EL (cell line): ENCODE measurements around the gene GBP5.
A peak's percentile ranks its signal among the peaks of the same experiment; 100 is the strongest.
"Not testable (repeated sequence)": the region's sequence is repeated elsewhere in the genome, so short reads cannot be mapped to it uniquely, and the experiment has no call there.

Source experiments
- DNase-seq: peaks from one replicate; pipeline ENCODE4 v3.0.0-alpha.2; 2016

Gene GBP5, protein sequence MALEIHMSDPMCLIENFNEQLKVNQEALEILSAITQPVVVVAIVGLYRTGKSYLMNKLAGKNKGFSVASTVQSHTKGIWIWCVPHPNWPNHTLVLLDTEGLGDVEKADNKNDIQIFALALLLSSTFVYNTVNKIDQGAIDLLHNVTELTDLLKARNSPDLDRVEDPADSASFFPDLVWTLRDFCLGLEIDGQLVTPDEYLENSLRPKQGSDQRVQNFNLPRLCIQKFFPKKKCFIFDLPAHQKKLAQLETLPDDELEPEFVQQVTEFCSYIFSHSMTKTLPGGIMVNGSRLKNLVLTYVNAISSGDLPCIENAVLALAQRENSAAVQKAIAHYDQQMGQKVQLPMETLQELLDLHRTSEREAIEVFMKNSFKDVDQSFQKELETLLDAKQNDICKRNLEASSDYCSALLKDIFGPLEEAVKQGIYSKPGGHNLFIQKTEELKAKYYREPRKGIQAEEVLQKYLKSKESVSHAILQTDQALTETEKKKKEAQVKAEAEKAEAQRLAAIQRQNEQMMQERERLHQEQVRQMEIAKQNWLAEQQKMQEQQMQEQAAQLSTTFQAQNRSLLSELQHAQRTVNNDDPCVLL

DNA sequence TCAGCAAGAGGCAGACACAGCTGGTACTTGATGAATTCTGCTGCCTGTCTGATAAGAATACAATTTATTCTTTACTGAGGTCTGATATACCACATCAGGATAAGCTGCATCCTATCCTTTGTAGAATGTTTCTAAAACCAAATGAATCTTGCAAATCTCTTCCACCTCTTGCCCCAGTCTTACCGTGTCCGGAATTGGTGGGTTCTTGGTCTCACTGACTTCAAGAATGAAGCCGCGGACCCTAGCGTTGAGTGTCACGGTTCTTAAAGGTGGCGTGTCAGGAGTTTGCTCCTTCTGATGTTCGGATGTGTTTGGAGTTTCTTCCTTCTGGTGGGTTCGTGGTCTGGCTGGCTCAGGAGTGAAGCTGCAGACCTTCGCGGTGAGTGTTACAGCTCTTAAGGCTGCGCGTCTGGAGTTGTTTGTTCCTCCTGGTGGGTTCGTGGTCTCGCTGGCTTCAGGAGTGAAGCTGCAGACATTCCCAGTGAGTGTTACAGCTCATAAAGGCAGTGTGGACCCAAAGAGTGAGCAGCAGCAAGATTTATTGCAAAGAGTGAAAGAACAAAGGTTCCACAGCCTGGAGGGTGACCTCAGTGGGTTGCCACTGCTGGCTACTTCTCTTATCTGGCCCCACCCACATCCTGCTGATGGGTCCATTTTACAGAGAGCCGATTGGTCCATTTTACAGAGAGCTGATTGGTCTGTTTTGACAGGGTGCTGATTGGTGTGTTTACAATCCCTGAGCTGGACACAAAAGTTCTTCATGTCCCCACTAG lies at the start of gene GBP5:
GBP5 (minus strand) TSS at position 592 of the 773 bp plus-strand sequence. CDS start 3,305 bp downstream, outside the sequence.
- not testable (repeated sequence) for DNase-seq

DNA sequence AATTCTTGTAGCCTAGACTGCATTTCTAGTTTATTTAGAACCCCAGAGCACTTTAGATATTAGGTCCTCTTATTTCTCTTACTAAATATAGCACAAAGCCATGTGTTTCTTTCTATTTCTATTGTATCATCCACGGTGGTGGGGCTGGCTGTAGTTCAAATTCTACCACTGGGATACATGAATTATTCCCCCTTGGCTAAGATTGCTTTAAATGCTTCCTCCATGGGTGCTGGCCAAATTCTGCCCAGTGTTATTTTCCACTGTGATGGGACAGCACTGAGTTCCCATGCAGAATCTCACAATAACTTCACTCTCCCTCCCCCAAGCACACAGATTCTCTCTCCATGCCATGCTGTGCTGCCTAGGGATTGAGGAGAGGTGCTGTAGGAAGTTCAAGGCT lies 49.7 kb upstream of the GBP5 start:
- no peak for DNase-seq

DNA sequence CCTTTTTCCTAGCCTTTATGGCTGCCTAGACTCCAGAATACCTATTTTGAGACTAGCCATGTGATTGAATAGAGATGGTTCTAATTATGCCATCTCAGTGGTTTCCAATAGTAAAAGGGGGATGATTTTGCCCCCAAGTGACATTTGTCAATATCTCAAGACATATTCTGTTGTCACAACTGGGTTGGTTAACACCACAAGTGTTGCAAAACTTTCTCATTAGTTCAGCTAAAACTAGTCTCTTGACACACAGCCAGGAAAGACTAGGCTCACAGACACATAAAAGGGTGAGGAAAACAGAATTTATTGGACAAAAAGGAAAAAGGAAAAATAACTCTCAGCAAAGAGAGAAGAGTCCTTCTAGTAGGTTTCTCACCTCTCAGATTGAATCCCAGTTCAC lies 39.9 kb upstream of the GBP5 start:
- no peak for DNase-seq

DNA sequence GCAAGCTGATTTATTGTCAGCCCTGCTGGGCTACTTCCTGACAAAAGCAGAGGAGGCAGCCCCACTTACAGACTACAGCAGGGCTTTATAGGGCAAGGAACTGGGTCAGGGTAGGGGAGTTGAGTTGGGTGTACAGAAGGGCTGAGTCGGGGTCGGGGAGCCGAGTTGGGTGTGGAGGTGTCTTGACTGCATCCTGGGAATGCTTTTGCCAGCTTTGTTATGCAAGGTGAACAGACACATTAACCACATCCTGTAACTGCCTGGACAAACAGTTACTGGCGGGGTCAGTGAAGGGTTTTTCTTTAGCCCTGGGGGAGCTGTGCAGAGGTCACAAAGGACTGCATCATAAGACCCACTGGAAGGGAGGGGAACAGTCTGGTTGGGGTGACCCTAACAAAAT lies 39.1 kb upstream of the GBP5 start:
- DNase-seq: no peak

DNA sequence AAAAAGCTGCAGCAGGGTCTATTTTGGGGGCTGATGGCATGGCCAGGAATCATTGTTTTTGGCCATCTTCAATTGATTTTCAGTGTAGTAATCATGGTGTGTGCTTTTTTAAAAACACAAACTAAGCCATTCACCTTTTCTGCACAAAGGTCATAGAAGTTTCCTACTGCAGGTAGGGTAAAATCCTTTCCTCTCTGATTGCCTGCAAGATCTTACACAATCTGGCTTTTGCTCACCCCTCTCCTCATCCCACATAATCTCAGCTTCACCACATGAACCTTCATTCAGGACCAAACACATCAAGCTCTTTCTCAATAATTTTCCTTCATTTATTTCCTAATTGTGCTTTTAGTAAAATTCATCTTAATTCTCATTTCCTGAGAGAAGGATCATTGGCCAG lies 38.3 kb upstream of the GBP5 start:
- DNase-seq: no peak

DNA sequence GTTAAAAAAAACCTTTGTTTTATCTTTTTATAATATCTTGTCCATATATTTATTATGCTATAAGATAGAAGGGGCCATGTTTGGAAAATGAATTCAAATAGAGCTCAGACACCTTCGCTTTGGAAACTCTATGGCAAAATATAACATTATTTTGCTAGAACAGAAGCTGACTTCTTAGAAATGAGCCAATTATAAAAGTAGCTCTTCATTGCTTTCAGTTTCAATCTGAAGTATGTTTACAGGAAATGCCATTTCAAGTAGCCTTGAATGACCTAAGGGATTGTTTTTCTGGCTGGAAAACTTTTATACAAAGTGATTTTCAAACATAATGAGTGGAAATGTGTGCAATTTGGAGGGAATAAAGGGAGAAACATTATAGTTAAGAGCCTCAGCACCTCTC lies 37.8 kb upstream of the GBP5 start:
- peak; percentile 8 for DNase-seq

DNA sequence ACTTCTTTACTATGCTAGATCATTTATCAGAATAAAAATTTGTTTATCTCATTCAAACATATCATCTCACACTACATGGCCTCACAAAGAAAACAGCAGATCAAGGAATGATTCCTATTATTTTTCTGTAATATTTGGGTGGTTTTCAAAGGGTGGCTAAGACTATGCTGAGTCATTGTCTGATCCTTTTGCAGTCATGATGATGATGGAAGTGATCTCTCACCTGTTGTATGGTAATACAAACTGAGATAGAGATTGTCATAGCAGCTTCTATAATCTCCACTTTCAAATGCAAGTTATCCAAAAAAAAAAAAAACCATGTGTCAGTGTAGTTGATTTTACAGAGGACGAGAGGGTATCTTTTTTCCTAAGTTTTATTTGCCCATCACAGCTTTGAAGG lies 37.2 kb upstream of the GBP5 start:
- DNase-seq: no peak

DNA sequence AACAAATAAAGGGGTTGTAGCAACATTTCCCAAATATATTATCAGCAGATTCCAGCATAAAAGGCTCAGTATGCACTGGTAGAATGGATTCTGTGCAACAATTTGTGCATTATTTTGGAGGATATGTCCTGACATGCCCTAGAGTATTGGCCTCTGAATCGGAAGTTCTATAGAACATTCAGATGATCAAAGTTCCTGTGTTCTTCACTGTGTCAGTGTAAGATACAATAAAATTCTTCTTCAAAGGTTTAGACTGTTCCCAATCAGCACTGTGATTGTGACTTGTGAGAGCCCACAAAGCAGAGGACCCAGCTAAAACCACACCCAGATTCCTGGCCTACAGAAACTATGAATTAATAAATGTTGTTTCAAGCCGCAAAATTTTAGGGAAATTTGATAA lies 33.6 kb upstream of the GBP5 start:
- no peak for DNase-seq

DNA sequence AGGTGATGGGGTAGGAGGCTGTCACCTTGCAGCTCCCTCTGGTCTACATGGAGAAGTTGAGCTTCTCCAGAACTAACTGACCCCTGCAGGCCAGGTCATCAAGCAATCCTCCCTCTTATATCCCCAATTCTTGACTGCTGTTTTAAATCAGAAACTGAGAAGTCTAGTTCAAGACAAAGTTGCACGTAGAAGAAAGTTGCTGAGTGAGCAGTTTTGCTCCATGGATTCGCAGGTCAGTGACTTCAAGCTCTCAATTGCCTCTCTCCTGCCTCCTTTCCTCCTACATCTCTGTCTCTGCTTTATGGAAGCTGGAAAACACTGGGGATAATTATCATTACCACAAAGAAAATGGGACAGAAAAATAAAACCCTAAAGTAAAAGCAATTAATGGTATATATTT lies 32.8 kb upstream of the GBP5 start:
- no peak for DNase-seq

DNA sequence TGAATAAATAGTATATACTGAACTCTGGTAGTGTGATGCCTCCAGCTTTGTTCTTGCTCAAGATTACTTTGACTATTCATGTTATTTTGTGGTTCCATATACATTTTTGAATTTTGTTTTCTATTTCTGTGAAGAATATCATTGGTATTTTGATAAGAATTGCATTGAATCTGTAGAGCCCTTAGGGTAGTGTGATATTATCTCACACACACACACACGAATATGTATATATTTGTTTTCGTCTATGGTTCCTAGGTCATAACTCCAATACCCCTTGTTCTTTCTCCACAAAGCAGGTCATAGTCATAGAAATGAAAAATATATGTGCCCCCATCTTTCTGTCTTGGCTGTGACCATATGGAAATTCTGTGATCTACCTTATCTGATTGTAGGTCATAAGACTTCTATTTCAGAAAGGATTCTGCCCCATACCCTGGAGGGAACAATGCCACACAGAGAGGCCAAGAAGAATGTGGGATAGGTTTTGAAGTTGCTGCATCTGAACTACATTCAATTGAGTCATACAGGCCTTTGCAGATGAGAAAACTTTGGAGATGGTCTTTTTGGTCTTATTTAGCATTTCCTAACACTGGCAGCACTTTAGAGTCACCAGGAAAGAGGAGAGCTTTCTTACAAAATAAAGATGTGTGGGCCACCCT lies 32.0 kb upstream of the GBP5 start:
- no peak for DNase-seq

DNA sequence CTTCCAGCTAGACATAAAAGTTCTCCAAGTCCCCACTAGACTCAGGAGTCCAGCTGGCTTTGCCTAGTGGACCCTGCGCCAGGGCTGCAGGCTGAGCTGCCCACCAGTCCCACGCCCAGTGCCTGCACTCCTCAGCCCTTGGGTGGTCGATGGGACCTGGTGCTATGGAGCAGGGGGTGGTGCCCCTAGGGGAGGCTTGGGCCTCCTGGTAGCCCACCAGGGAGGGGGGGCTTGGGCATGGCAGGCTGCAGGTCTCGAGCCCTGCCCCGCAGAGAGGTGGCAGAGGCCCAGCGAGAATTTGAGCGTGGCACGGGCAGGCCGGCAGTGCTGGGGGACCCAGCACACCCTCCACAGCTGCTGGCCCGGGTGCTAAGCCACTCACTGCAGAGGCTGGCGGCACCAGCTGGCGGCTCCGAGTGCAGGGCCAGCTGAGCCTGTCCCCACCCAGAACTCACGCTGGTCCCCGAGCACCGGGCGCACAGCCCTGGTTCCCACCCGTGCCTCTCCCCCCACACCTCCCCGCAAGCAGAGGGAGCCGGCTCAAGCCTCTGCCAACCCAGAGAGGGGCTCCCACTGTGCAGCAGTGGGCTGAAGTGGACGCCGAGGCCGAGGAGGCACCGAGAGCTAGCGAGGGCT lies 30.2 kb upstream of the GBP5 start:
- DNase-seq: no peak

DNA sequence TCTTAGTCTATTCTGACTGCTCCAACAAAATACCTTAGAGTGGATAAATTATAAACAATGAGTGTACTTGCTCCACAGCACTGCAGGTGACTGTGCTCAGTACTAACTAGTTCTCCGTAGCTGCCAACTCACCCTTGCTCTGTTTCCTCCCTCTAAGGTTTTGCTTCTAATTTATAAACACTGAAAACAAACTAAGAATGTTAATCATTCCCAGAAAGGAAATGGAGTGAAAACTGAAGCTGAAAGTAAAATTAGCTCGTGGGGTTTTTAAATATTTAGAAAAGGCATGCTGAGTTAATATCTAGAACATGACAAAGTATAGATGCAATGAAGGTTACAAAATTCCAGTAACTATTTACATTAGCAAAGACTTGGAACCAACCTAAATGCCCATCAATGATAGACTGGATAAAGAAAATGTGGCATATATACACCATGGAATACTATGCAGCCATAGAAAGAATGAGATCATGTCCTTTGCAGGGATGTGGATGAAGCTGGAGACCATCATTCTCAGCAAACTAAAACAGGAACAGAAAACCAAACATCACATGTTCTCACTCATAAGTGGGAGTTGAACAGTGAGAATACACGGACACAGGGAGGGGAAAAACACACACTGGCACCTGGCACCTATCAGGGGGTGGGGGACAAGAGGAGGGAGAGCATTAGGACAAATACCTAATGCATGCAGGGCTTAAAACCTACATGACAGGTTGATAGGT lies 27.2 kb upstream of the GBP5 start:
- DNase-seq: not testable (repeated sequence)

DNA sequence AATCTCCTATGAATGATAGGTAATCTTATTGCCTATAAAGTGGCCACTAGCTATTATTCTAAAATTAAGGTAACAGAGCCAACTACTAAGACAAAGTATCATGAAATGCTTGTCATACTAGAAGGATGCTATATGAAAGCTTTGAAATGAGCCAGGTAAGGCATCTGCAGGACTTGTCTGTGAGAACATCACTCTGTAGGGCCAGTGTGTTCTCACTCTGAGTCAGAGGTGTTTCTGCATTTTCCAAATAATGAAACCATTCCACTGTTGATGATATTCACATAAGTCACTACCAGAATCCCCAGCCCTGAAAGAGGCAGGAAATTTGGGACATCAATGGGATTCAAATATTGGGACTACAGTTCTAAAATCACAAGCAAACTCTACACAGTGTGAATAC lies 25.8 kb upstream of the GBP5 start:
- DNase-seq: no peak

DNA sequence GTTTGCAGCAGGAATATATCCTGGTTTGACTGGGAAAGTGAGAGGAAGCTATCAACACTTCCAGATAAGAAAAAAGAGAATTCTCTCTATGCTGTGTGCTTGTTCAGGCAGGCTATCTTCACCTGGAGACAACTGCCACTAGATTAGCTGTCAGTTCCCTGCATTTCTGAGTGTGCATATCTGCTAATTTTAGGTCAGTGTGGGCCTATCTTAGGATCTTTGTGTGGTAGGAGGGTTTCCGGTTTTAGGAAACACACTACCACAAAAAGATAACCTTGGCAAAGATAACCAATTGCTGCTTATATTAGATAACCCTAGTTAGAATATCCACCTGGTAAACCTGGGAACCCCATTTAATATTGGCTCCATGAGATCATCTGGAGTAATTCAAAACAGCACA lies 22.5 kb upstream of the GBP5 start:
- no peak for DNase-seq

DNA sequence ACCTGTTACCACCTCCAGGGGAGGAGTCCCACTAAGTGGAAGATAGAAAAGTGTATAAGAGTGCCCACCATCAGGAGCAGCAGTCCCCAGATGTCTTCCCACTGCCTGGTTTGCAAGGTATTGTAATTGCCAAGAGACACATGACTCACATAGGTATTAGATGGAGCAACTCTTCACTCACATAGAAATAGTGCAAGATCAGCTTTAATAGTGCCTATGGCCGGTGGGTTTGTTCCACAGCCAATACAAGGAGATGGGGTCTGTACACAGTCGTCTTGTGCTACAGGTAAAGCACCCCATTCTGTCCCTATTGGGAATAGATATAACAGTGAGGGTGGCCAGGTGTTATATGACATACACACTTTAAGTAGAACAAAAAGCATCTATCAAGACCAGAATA lies 18.6 kb upstream of the GBP5 start:
- DNase-seq: no peak

DNA sequence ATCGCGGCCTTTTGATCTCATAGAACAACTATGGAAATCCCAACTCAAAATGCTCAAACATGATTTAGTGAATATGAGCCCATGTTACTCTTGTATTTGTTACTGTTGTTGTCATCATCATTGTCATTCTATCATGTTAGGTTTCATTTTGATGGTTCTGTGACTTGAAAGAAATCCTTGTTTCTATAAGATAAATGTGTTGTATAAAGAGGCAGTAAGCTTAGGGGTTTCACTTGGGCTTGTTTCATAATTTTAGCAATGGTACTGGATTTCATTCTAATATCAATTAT lies 15.3 kb upstream of the GBP5 start:
- no peak for DNase-seq

DNA sequence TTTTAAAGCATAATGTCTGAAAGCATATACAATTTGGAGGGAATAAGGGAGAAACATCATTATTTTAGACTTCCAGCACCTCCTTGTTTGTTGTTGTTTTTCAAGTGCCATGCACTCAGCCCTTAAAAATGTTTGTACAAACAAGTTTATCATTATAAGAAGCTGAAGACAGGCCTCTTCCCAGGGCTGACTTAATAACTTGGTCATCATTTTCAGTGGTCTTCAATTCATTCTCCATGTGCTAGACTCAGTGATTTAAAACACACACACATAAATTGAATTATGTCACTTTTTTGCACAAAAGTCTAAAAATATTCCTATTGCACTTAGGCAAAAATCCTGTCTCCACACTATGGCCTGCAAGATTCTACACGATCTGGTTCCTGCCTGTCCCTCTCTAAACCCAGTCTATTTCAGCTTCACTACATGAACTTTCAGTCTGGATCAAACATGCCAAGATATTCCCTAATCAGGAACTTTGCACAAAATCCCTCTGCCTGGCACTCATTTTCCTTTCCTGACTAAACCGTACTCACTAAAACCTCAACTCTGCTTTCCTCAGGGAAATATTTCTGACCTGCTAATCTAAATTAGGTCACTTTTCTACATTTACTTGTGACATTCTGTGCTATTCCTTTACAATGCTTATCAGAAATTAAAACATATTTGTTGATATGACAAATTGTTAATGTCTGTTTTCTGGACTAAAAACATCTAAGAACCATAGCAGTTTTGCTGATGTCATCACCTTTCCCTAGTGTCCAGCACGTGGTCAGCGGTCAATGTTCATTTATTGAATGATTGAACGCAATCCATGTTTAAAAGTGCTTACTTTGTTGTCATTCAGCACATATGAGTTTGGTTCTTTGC lies 14.8 kb upstream of the GBP5 start:
- no peak for DNase-seq

DNA sequence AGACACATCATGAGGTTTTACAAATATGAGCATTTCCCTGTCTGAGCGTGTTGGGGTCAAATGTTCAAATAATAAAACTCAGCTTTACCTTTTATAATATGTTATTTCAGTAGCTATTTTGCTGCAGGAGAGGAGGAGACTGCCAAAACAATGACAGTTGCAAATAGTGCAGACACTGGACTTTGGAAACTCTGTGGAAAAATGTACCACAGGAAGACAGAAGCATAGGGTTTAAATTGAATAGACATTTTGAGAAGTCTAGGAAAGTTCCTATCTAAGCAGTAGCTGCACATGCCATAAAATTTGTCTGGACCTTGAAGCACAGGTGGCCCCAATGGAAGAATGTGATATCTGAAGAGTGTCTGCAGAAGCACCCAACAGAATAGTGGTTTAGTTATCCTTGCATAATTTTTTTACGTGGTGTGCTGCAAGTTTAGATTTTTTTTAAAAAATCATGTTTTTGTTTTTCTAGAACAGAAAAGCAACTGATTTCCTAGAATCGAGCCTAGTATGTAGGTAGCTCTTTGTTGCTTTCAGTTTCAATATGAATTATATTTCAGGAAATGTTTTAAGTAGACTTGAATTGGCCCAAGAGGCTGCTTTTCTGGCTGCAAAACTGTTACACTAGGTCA lies 14.0 kb upstream of the GBP5 start:
- no peak for DNase-seq

DNA sequence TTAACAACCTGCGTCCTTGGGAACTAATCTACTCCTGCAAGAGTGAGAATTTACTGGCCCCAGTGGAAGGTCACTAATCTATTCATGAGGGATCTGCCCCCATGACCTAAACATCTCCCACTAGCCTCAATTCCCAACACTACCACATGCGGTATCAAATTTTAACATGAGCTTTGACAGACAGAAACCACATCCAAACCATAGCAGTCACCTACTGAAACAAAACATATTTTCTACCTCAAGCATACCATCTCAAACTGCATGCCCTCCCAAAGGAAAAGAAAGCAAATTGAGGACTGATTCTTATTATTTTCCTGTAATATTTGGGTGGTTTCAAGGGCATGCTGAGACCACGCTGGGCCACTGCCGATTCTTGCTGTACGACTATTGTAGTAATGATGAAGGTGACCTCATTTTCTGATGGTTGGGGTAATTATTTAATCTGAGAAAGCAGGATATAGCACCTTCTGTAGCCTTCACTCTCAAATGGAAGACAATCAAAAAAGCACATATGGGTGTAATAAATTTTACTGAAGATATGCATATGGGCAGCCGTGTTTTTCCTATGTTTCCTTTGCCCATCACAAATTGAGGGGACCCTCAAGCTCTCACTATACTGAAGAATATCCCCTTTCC lies 13.2 kb upstream of the GBP5 start:
- DNase-seq: no peak

DNA sequence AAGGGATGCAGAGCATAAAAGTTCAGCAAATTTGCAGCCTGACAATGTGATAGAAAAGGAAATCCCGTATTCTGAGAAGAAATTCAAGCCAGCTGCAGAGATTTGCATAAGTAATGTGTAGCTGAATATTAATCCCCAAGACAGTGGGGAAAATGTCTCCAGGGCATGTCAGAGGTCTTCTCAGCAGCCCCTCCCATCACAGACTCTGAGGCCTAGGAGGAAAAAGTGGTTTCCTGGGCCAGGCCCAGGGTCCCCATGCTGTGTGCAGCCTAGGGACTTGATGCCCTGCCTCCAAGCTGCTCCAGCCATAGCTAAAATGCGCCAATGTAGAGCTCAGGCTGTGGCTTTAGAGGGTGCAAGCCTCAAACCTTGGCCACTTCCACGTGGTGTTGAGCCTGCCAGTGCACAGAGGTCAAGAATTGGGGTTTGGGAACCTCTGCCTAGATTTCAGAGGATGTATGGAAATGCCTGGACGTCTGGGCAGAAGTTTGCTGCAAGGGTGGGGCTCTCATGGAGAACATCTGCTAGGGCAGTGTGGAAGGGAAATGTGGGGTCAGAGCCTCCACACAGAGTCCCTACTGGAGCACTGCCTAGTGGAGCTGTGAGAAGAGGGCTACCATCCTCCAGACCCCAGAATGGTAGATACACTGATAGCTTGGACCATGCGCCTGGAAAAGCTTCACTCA lies 11.6 kb upstream of the GBP5 start:
- not testable (repeated sequence) for DNase-seq
